HG03354 (cell line): Measurements from ENCODE around the gene PLEKHG4.

Experiments used
- ATAC-seq: cut with Tn5 transposase; IDR thresholded peaks from one replicate; pipeline ENCODE4 v1.9.1; 2021; ENCODE audit warnings: mild to moderate bottlenecking; ENCODE audit not compliant: unreplicated experiment, poor library complexity, severe bottlenecking

PLEKHG4 gene

DNA sequence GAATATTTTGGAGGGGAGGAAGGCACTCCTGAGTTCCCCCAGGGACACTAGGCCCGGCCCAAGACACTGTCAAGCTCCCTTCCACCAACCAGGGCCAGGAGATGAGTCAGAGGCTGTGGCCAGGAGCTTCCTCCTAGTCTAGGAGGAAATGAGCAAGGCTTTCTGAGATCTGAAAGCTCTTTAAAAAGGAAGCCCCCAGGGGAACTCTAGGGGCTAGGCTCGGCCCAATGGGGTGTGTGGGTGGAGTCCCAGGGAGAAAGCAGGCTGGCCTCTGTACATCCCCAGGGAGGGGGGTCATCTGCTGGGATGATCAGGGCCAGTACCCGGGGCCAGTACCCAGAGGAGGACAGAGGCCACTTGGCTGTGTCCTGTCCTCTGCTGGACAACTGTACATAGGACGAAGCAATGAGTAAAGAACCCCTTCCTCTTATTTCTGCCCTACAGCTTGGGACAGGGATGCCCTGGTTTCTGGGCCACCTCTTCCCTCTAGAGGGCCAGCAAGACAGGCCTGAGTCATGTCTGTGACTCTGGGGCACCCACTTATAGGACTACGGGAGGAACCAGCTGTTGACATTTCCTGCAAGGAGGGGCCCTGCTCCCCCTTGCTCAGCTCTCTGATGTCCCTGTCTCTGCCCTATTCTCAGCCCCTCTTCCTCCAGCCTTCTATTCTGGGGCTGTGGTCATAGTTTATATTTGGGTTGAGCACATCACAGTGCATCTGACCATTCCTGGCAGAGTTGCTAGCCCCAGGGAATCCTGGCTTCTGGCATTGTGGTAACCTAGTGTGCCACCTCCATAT lies 34.7 kb upstream of the PLEKHG4 start:
- ATAC-seq, result peak; percentile 60

DNA sequence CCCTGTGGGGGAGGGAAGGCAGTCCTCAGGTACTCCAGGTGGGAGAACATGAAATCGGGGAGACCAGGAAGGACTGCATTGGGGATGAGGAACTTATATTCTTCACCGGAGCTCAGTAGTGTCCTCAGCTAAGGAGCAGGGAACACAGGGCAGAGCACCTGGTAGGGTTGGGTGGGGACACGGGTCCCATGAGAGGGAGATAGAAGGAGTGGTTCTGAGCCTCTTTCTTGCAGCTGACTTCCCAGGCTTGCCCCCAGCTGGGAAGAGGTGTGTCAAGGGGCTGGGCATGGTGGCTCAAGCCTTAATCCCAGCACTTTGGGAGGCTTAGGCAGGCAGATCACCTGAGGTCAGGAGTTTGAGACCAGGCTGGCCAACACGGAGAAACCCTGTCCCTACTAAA lies 34.1 kb upstream of the PLEKHG4 start:
- no peak for ATAC-seq

GRCh38 chr16:67245674-67246080 lies 33.7 kb upstream of the PLEKHG4 start:
- ATAC-seq, result no peak

DNA sequence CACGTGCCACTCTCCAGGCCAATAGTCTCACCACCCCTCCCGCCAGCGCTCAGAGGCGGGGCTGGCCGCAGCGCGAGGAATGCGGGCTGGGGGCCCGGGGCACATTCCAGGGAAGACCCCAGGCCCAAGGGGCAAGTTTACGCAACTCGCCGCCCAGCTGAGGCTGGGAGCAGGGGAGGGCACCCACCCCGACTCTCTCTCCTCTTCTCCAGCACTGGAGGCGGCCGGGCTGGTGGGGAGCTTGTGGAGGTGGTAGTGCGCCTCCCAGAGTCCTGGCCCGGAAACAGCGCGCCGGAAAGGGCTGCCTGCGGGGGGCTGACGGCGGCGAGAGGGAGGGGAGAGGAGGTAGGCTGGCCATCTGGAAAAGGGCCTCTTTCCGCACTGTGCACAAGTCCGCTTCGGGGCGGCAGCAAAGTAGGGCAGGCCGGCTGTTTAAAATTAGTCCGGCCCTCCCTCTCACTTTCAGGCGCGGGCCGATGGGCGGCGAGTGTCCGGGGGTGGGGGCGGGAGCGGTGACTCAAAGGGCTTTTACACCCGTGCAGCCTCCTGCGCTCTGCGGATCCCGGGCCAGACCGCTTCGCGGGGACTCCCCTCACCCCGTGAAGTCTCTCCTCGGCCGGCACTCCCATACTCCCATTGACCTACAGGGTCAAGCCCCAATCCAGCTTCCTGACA lies 33.1 kb upstream of the PLEKHG4 start:
- ATAC-seq, result peak; percentile 24

- ATAC-seq, result peak; percentile 15
These were observed 32.6 kb upstream of the PLEKHG4 start for GRCh38 chr16:67246756-67247191.

DNA sequence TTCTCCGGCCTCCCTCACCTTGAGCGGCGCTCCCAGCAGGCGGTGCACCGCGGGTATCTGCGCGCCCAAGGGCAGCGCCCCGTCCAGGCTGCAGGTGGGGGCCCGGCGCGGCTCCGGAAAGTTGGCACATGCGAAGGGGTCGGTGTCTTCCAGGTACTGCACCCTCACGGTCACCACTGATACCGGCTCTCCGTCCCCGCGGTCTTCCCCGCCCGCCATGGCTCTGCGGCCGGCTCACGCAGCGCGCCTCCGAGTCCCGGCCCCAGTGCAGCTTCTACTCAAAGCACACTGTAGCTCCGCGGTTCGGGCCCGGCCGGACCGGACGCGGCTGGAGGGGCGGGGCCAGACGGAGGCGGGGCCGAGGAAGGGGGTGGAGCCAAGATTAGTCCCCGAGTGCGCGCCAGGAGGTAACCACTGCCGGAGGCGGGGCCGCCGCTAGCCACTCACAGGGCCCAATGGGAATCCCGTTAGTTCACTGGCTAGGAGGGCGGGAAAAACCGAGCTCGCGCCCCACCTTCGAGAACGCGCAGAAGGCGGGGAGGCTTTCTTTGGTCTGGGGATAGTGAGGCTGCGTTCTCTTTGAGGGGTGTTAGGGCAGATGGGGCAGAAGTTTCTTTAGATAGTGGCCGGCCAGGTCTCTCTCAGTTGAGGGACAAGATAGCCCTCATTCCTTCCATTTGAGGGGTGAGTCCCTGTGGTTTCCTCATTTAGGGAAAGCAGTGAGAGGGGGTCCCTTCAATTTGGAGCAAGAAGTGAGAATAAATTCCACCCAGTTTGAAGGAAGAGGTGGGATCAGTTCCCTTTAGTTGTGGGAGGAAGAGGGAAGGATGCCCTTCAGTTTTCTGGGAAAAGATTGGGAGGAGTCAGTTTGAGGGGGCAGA lies 31.9 kb upstream of the PLEKHG4 start, which contains the start of gene FHOD1:
TSS of gene FHOD1 (minus strand) at position 290 of the 881 bp plus-strand sequence. CDS start at position 219, 71 bp downstream.
- ATAC-seq, result peak; percentile 50

- ATAC-seq, result no peak
These were observed 31.3 kb upstream of the PLEKHG4 start for GRCh38 chr16:67248073-67248400.

DNA sequence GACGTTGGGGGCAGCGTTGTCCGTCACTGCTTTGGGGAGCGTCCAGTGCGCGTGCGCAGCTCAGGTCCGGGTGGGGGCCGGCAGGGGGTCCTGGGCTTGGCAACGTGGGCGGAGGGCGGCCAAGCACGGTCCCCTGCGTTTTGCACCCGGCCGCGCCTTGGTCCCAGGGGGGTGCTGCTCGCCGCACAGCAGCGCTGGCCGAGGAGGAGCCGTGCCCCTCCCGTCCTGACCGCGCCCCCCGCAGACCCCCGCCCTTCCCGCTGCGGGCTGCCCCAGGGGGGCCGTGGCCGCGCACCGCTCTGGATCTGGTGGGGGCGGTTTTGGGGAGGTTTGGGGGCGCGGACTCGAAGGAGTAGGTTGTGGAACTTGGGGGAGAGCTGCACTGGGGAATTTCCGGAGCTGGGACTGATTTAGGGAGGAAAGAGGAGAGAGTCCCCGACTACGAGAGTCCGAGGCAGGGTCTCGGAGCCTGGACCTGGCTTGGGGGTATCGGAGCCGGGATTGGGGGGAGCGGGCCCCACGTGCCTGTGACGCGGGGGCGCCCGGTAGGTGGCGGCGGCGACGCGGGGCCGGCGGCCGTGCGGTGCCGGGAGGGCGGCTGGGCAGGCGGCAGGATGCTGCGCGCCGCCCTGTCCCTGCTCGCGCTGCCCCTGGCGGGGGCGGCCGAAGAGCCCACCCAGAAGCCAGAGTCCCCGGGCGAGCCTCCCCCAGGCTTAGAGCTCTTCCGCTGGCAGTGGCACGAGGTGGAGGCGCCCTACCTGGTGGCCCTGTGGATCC lies 30.7 kb upstream of the PLEKHG4 start, which contains the start of gene SLC9A5:
TSS of gene SLC9A5 (plus strand) at position 579 of the 777 bp plus-strand sequence. CDS start at position 615, 36 bp downstream.
- ATAC-seq, result no peak

DNA sequence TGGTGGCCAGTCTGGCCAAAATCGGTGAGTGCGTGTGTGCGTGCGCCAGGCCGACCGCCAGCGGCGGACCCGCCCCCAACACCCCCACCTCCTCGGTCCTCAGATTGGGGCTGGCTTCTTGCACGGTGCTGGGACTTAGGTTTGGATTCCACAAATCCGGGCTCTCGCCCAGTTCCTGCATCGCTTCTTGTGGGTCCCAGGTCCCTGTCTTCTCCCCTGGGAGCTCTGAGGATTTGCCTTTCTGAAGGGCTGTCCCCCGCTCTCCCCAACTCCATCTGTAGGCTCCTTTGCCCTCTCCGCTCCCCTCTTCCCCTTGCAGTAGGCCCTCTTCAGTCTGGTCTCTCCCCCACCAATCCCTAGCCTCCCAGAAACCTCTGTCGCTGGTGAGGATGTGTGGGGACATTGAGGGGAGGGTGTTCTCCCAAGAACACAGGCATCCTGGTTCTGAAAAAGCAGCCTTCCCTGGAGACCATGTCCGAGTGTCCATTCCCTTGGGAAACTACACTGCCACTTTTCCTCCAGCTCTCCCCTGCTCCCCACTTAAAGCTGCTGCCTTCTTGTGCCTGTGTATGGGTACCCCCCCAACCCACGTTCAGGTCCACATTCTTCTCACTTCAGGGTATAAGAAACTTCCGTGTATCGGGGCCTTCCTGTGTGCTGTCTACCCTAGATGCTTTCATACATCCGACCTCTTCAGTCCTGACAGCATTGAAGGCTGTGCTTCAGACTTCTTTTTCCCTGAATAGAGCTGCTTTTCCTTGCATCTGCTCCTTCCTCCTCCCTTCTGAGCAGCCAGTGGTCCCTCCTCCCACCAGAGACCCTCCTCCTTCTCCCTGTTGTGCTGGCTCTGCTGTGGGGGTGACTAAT lies 29.9 kb upstream of the PLEKHG4 start:
- ATAC-seq, result no peak

DNA sequence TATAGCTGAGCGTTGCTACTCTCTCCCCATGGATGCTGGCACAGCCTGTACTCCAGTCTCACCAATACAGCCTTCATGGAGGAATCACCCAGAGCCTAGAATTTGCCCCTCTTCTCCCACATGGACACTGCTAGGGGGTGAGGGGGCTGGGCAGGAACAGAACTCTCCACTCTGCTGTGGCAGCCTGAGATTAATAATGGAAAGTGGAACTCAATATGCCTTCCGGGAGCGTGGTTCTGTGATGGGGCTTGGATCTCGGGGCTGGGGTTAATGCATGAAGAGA lies 29.3 kb upstream of the PLEKHG4 start:
- no peak for ATAC-seq

- no peak for ATAC-seq
These were observed 26.5 kb upstream of the PLEKHG4 start for GRCh38 chr16:67252609-67253497.

GRCh38 chr16:67254801-67255552 lies 24.4 kb upstream of the PLEKHG4 start:
- no peak for ATAC-seq

GRCh38 chr16:67255553-67256221 lies 23.6 kb upstream of the PLEKHG4 start:
- ATAC-seq, result no peak

- ATAC-seq, result no peak
These were observed 22.6 kb upstream of the PLEKHG4 start for GRCh38 chr16:67256701-67257230.

- ATAC-seq, result no peak
These were observed 21.7 kb upstream of the PLEKHG4 start for GRCh38 chr16:67257486-67258160.
